ENCODE data around the gene ASB4. TPM values are rescaled to one million over a fixed set of nuclear protein-coding genes. Genes with fewer than 3 reads are reported as not detected.

ASB4 gene
- total and polyA plus RNA-seq, 8 donors, result 0.03 to 1.7 (median 0.28) TPM; not detected in 4

GRCh38 chr7:95476072-95476847, 9.5 kb upstream of the ASB4 start:
- Histone ChIP-seq H3K27me3 (peaks cover 0 to 4% (median 0%) of the 10 kb centered on the region in 3 donors), H3K27ac (no peak overlapping the region), H3K36me3 (no peaks in the 10 kb centered on the region), H3K4me3 (no peak overlapping the region), H3K9me3 (no peaks in the 10 kb centered on the region), H3K4me1 (peaks cover 0 to 17% (median 9%) of the 10 kb centered on the region in 4 donors)
- WGBS, 5 donors, result 83 to 87% (median 84%) methylated on average over 9 of the region's 9 CpGs
- intact Hi-C loops (cut with DNase I; ENCODE audit: low total_unique reads), result no loop called here
- TF ChIP-seq, protein P1, sequence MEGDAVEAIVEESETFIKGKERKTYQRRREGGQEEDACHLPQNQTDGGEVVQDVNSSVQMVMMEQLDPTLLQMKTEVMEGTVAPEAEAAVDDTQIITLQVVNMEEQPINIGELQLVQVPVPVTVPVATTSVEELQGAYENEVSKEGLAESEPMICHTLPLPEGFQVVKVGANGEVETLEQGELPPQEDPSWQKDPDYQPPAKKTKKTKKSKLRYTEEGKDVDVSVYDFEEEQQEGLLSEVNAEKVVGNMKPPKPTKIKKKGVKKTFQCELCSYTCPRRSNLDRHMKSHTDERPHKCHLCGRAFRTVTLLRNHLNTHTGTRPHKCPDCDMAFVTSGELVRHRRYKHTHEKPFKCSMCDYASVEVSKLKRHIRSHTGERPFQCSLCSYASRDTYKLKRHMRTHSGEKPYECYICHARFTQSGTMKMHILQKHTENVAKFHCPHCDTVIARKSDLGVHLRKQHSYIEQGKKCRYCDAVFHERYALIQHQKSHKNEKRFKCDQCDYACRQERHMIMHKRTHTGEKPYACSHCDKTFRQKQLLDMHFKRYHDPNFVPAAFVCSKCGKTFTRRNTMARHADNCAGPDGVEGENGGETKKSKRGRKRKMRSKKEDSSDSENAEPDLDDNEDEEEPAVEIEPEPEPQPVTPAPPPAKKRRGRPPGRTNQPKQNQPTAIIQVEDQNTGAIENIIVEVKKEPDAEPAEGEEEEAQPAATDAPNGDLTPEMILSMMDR (IDR thresholded peaks at IDR 0.05), result no peak
- TF ChIP-seq POLR2A (IDR thresholded peaks at IDR 0.05) (no peak), EP300 (IDR thresholded peaks at IDR 0.05) (no peak), POLR2AphosphoS5 (IDR thresholded peaks at IDR 0.05) (no peak)
- no peak for DNase-seq

GRCh38 chr7:95476904-95477594, 8.7 kb upstream of the ASB4 start:
- Histone ChIP-seq H3K36me3 (no peaks in the 10 kb centered on the region), H3K27ac (no peak overlapping the region), H3K27me3 (peaks cover 0 to 4% (median 0%) of the 10 kb centered on the region in 3 donors), H3K4me3 (no peak overlapping the region), H3K4me1 (peaks cover 0 to 17% (median 9%) of the 10 kb centered on the region in 4 donors), H3K9me3 (no peaks in the 10 kb centered on the region)
- intact Hi-C loops (cut with DNase I; ENCODE audit: low total_unique reads), result no loop called here
- DNase-seq, result peak; percentile 77 to 91
- 9 to 10% (median 10%) methylated on average over 11 of the region's 11 CpGs for WGBS, 5 donors
- no peak for TF ChIP-seq EP300 (IDR thresholded peaks at IDR 0.05)
- TF ChIP-seq POLR2A (IDR thresholded peaks at IDR 0.05), result no peak
- peak in 1 of 3 donors; percentile 26 for TF ChIP-seq POLR2AphosphoS5 (IDR thresholded peaks at IDR 0.05)
- TF ChIP-seq, protein P1 (IDR thresholded peaks at IDR 0.05), result peak in 5 of 7 experiments; percentile 6 to 76 (median 67)

DNA sequence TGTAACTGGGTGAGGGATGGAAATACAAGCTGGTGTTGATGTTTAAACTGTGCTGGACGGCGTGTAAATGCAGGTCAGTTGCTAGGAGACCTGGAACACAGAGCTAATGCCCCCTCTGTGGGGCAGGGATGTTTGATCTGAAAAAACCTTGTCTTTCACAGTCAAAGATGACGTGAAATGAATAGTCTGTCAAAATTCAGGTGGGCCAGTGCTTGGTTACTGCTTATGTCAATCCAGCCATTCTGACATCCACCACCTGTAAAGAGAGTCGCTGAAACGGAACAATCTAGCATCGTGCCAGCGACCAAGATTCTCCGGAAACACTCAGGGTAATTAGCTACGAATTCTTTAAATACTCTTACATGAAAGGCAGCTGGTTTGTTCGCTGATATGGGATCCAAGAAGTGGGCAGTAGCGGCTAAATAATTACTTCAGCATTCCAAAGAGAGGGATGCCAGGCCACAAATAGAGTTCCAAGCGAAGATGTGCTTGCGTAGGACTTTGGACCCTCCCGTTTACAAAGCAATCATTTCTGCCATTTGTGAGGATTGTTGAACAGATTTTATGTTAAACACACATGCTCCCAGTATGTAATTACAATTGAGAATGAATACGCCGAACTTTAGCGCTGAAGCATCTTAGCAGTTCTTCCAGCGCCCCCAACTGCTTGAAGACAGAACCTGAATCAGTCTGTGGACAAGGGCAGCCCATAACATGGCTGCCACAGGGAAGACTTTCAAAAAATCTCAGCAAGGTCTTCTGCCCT, 7.3 kb upstream of the ASB4 start:
- peak overlapping the region in 3 of 4 donors; percentile 3 to 23 (median 21) for H3K4me3 ChIP-seq
- peaks cover 0 to 4% (median 0%) of the 10 kb centered on the region in 3 donors for H3K27me3 ChIP-seq
- 21 to 37% (median 25%) methylated on average over 18 of the region's 18 CpGs for WGBS, 5 donors
- no peak for TF ChIP-seq POLR2AphosphoS5 (IDR thresholded peaks at IDR 0.05)
- TF ChIP-seq, protein P1 (IDR thresholded peaks at IDR 0.05), result no peak
- TF ChIP-seq EP300 (IDR thresholded peaks at IDR 0.05), result no peak
- TF ChIP-seq POLR2A (IDR thresholded peaks at IDR 0.05), result no peak
- DNase-seq, result peak in 1 of 2 donors; percentile 76
- H3K36me3 ChIP-seq, result no peaks in the 10 kb centered on the region
- intact Hi-C loops (cut with DNase I; ENCODE audit: low total_unique reads), result no loop called here
- peaks cover 0 to 11% (median 8%) of the 10 kb centered on the region in 4 donors for H3K4me1 ChIP-seq
- H3K27ac ChIP-seq, result no peak overlapping the region
- H3K9me3 ChIP-seq, result no peaks in the 10 kb centered on the region

All from stomach (tissue), 9 donors.